Endothelial cell (in vitro differentiated cells): ENCODE measurements around the gene MZF1. TPM values are rescaled to one million over a fixed set of nuclear protein-coding genes. Genes with fewer than 3 reads are reported as not detected.
A peak's percentile ranks its signal among the peaks of the same experiment; 100 is the strongest.

Experiments
- DNase-seq: peaks from one replicate; pipeline ENCODE4 v3.0.0; 2021; ENCODE audit warnings: low spot score
- H3K27ac Mint-ChIP-seq: one replicate; pipeline ENCODE4 v1.8.0; 2021; ENCODE audit warnings: mixed read lengths, inconsistent platforms; ENCODE audit not compliant: unreplicated experiment
- H3K27me3 Mint-ChIP-seq: one replicate; pipeline ENCODE4 v1.8.0; 2021; ENCODE audit warnings: mild to moderate bottlenecking, moderate library complexity, mixed read lengths, inconsistent platforms; ENCODE audit not compliant: unreplicated experiment
- H3K36me3 Mint-ChIP-seq: one replicate; pipeline ENCODE4 v1.8.0; 2021; ENCODE audit warnings: mild to moderate bottlenecking, low read depth, mixed read lengths, inconsistent platforms; ENCODE audit not compliant: unreplicated experiment
- H3K4me1 Mint-ChIP-seq: one replicate; pipeline ENCODE4 v1.8.0; 2021; ENCODE audit warnings: mild to moderate bottlenecking, mixed read lengths, inconsistent platforms; ENCODE audit not compliant: unreplicated experiment
- H3K4me3 Mint-ChIP-seq: one replicate; pipeline ENCODE4 v1.8.0; 2021; ENCODE audit warnings: mild to moderate bottlenecking, mixed read lengths, inconsistent platforms; ENCODE audit not compliant: unreplicated experiment
- H3K9me3 Mint-ChIP-seq: one replicate; pipeline ENCODE4 v1.8.0; 2021; ENCODE audit warnings: mixed read lengths, inconsistent platforms; ENCODE audit not compliant: unreplicated experiment
- total RNA-seq: library from RNA; stranded (reverse); fragmentation: NEBNext Ultra II Directional; extraction: Animal tissue kit (Norgen Biotek cat#: 25700); gene quantifications from one replicate; pipeline ENCODE4 v1.2.1, GENCODE V29; 2021; ENCODE audit not compliant: unreplicated experiment
- TF ChIP-seq, protein P1 (sequence below): fragments of 200-600 bp; sonication (generic); IDR thresholded peaks from one replicate; pipeline ENCODE4 v1.5.0; 2021; ENCODE audit warnings: antibody characterized with exemption; ENCODE audit not compliant: unreplicated experiment

Gene MZF1
- total RNA-seq, 1 donor from 2014 or later, result 18.6 TPM

DNA sequence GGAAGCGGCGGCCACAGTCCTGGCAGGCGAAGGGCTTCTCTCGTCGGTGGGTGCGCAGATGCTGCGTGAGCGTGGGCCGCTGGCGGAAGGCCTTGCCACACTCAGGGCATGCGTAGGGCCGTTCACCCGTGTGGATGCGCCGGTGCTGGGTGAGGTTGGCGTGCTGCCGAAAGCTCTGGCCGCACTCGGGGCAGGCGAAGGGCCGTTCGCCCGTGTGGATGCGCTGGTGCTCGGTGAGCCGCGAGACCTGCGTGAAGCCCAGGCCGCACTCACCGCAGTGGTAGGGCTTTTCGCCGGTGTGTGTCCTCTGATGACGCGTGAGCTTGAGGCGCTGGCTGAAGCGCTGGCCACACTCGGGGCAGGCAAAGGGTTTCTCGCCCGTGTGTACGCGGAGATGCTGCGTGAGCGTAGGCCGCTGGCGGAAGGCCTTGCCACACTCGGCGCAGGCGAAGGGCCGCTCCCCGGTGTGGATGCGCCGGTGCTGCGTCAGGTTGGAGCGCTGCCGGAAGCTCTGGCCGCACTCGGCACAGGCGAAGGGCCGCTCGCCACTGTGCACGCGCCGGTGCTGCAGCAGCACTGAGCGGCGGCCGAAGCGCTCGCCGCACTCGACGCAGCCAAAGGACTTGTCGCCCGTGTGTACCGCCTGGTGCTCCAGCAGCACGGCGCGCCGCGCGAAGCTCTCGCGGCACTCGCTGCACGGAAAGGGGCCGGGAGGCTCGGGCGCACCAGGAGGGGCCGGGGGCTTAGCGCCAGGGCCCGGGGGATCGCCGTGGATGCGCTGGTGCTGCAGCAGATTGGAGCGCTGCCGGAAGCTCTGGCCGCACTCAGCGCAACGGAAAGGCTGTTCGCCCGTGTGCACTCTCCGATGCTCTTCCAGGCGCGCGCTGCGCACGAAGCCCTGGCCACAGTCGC, 10.8 kb downstream of the MZF1 start:
- peak; percentile 35 for DNase-seq
- Mint-ChIP-seq H3K9me3 (no peaks in the 10 kb centered on the region), H3K36me3 (peaks cover 19% of the 10 kb centered on the region), H3K27me3 (peaks cover 19% of the 10 kb centered on the region), H3K4me3 (no peak overlapping the region), H3K27ac (no peak overlapping the region), H3K4me1 (peaks cover 17% of the 10 kb centered on the region)
- TF ChIP-seq, protein P1, sequence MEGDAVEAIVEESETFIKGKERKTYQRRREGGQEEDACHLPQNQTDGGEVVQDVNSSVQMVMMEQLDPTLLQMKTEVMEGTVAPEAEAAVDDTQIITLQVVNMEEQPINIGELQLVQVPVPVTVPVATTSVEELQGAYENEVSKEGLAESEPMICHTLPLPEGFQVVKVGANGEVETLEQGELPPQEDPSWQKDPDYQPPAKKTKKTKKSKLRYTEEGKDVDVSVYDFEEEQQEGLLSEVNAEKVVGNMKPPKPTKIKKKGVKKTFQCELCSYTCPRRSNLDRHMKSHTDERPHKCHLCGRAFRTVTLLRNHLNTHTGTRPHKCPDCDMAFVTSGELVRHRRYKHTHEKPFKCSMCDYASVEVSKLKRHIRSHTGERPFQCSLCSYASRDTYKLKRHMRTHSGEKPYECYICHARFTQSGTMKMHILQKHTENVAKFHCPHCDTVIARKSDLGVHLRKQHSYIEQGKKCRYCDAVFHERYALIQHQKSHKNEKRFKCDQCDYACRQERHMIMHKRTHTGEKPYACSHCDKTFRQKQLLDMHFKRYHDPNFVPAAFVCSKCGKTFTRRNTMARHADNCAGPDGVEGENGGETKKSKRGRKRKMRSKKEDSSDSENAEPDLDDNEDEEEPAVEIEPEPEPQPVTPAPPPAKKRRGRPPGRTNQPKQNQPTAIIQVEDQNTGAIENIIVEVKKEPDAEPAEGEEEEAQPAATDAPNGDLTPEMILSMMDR, result no peak

DNA sequence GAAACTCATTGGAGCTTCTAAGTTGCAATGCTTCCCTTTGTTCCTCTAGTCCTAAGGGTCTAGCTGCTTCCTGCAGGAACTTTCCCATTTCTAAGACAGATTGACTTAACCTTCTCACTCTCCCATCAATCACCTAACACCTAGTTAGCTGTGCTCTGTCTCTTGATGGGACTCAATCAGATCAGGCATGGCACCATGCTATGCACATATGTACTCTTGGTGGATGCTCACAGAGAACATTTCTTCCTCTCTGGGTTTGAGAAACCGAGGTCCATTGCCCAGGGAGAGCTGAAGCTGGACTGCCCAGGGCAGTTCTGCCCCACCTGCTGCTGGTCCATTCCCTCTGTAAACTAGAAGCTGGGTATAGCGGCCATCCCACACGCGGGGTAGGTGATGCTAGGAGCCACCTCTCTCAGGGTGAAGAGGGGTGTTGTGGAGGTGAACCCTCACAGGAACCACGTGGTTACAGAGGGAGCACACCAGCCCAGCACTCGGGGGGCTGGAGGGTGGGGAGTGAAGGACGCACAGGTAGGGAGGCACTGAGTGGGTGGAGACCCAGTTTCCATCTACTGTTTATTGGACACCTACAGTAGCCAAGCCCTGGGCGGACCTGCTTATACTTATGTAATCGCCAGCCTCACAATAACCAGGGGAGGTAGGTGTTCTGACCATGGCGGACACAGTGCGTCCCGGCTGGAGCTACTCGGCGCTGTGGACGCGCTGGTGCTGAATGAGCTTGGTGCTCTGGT, 11.6 kb downstream of the MZF1 start:
- Mint-ChIP-seq H3K36me3 (peaks cover 25% of the 10 kb centered on the region), H3K9me3 (no peaks in the 10 kb centered on the region), H3K27ac (peak overlapping the region; percentile 57), H3K27me3 (peaks cover 21% of the 10 kb centered on the region), H3K4me1 (peaks cover 25% of the 10 kb centered on the region), H3K4me3 (peak overlapping the region; percentile 77)
- TF ChIP-seq, protein P1, result no peak
- DNase-seq, result no peak

DNA sequence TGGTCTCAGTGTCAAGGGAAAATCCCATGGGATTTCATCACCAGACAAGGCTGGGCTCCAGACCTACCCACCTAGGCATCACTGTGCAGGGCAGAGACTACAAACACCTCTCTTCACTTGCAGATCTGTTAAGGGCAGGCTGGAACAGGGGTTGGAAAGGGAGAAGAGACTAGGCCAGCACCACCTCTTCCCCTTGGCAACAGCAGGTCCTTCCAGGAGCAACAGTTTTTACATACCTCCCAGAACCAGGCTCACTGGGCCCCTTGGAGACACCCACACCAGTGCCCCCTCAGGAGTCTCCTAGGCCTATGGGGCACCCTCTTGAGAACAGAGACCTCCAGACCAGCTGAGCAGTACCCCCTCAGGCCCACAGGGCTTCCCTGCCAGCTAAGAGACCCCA, 12.2 kb downstream of the MZF1 start:
- Mint-ChIP-seq H3K9me3 (no peaks in the 10 kb centered on the region), H3K36me3 (peaks cover 30% of the 10 kb centered on the region), H3K4me1 (peaks cover 30% of the 10 kb centered on the region), H3K27me3 (peaks cover 23% of the 10 kb centered on the region), H3K27ac (no peak overlapping the region), H3K4me3 (no peak overlapping the region)
- TF ChIP-seq, protein P1, result no peak
- no peak for DNase-seq

DNA sequence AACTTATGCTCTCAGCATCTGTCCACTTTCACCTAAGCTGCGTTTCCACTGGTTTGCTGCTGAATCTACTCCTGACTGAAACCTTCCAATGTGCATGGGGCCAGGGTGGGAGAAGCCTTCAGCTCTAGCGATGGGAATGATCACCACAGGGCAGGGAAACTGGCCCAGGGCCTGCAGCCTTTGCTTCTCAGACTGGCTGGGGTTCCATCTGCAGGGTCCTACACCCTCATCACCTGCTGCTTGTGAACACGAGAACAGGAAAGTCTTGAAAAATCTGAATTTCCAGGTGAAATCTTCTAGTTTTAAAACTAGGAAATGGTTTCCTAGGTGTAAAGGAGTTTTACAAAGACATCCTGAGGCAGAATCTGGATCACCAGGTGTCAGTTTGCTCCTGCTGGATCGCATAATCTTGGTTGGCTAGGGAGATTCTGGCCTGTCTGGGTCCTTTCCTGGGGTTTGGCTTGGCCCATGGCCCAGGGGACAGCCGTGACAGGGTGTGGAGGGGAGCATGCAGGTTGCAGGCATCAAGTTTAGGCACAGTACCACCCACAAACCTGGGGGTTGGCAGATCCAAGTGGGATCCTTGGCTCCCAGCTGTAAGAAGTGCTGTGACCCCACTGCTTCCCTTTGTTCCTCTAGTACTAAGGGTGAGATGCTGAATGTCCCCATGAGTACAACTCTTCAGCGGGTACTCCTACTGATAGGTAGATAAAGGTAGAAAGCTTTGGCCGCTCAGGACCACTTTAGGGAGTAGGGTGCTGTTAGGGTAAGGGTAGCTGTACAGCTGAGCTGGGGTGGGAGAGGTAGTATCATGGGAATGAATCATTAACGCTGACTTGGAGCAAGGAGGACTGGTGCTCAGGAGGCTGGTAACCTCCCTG, 12.9 kb downstream of the MZF1 start:
- TF ChIP-seq, protein P1, result no peak
- H3K9me3 Mint-ChIP-seq, result no peaks in the 10 kb centered on the region
- peaks cover 33% of the 10 kb centered on the region for H3K36me3 Mint-ChIP-seq
- peaks cover 24% of the 10 kb centered on the region for H3K27me3 Mint-ChIP-seq
- H3K27ac Mint-ChIP-seq, result peak overlapping the region; percentile 99
- H3K4me3 Mint-ChIP-seq, result peak overlapping the region; percentile 96
- DNase-seq, result no peak
- H3K4me1 Mint-ChIP-seq, result peaks cover 30% of the 10 kb centered on the region
